Measurements from ENCODE around the gene CPA3. TPM values are rescaled to one million over a fixed set of nuclear protein-coding genes. Genes with fewer than 3 reads are reported as not detected.

CPA3 gene
- polyA plus RNA-seq, 2 donors, result 0.28 to 2.3 TPM

DNA sequence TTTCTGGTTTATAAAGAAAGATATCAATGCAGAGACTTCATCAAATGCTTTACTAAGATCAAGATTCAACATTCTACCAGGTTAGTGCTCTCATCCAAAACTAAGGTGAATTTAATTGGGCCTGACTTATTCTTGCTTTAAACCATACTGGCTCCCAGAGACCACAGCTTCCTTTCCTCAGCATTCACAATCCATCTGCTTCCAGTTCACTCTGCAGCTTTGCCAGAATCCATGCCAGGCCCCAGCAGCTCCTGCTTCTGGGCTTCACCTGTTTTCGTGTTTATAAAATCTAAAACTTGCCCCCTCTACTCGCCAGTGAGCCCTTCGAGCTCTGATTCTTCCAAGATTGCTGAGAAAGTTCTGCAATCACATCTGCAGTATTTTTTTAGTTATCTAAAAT lies 35.2 kb upstream of the CPA3 start:
- Histone ChIP-seq H3K4me3 (ENCODE audit: low read depth in 1 of 2, low read length in 2 of 2) (no peak overlapping the region), H3K27me3 (ENCODE audit: control insufficient read depth in 1 of 2, insufficient read depth in 2 of 2, low read length in 2 of 2) (no peaks in the 10 kb centered on the region), H3K36me3 (ENCODE audit: control insufficient read depth in 2 of 2, insufficient read depth in 2 of 2, low read length in 1 of 2) (no peaks in the 10 kb centered on the region), H3K4me1 (ENCODE audit: control insufficient read depth in 2 of 2, insufficient read depth in 2 of 2, low read length in 1 of 2) (no peaks in the 10 kb centered on the region), H3K9me3 (ENCODE audit: control insufficient read depth in 2 of 2, insufficient read depth in 1 of 2, low read depth in 1 of 2, low read length in 1 of 2) (no peaks in the 10 kb centered on the region), H3K27ac (ENCODE audit: low read depth in 2 of 2, low read length in 1 of 2) (no peak overlapping the region)
- 80 to 83% methylated on average over 3 of the region's 3 CpGs for WGBS, 2 donors

DNA sequence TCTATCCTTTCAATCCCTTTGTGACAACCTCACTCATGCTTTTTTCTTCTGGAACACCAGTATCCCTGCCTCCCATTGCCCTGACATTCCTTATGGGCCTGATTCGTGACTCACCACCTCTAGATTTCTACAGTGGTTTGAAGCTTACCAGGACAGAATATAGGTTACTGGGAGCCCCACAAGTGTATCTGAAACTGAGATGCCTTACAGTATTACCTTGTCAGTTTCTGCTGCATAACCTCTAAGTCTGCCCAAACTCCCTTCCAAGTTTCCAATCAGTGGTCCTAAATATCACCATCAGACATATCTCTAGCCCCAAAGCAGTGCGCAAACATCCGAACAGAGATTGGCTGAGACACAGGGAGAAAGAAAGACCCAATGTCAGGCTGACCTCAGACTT lies 31.9 kb upstream of the CPA3 start:
- 82 to 86% methylated on average over 3 of the region's 3 CpGs for WGBS, 2 donors
- H3K4me1 ChIP-seq (ENCODE audit: control insufficient read depth in 2 of 2, insufficient read depth in 2 of 2, low read length in 1 of 2), result no peaks in the 10 kb centered on the region
- no peaks in the 10 kb centered on the region for H3K36me3 ChIP-seq (ENCODE audit: control insufficient read depth in 2 of 2, insufficient read depth in 2 of 2, low read length in 1 of 2)
- no peak overlapping the region for H3K4me3 ChIP-seq (ENCODE audit: low read depth in 1 of 2, low read length in 2 of 2)
- H3K27ac ChIP-seq (ENCODE audit: low read depth in 2 of 2, low read length in 1 of 2), result no peak overlapping the region
- no peaks in the 10 kb centered on the region for H3K9me3 ChIP-seq (ENCODE audit: control insufficient read depth in 2 of 2, insufficient read depth in 1 of 2, low read depth in 1 of 2, low read length in 1 of 2)
- H3K27me3 ChIP-seq (ENCODE audit: control insufficient read depth in 1 of 2, insufficient read depth in 2 of 2, low read length in 2 of 2), result no peaks in the 10 kb centered on the region

DNA sequence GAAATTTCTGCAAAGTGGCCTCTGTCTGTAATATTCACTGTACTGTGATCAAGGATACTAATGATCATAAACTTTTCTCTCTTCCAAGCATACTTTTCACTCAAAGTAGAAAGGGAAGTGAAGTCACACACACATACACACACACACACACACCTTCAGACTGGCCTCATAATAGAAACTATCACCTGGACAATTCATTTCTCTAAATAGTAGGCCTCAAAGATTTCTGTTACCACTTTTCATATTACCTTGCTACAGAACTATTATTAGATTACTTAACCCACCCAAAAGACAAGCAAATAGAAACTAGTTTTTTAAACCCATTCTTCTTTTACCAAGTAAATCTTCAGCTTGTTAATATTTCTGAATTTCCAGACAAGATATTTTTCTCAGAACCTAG lies 25.3 kb upstream of the CPA3 start:
- Histone ChIP-seq H3K9me3 (ENCODE audit: control insufficient read depth in 2 of 2, insufficient read depth in 1 of 2, low read depth in 1 of 2, low read length in 1 of 2) (no peaks in the 10 kb centered on the region), H3K27me3 (ENCODE audit: control insufficient read depth in 1 of 2, insufficient read depth in 2 of 2, low read length in 2 of 2) (no peaks in the 10 kb centered on the region), H3K36me3 (ENCODE audit: control insufficient read depth in 2 of 2, insufficient read depth in 2 of 2, low read length in 1 of 2) (no peaks in the 10 kb centered on the region), H3K27ac (ENCODE audit: low read depth in 2 of 2, low read length in 1 of 2) (no peak overlapping the region), H3K4me1 (ENCODE audit: control insufficient read depth in 2 of 2, insufficient read depth in 2 of 2, low read length in 1 of 2) (no peaks in the 10 kb centered on the region), H3K4me3 (ENCODE audit: low read depth in 1 of 2, low read length in 2 of 2) (no peak overlapping the region)

DNA sequence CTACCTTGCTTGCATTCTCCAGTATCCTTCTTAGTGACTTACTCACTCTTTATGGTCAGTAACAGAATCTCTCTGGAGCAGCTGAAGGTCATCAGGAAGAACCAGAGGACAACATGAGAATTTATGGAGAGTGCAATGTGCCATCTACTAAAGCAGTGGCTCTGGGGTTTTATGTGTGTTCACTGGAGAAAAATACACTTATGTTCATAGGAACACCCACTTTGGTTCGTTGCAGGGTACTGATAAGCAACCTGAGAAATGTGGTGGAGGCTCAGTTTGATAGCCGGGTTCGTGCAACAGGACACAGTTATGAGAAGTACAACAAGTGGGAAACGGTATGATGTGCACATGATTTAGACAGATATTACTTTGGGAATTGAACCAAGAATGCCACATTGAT lies 24.6 kb upstream of the CPA3 start:
- H3K27ac ChIP-seq (ENCODE audit: low read depth in 2 of 2, low read length in 1 of 2), result no peak overlapping the region
- H3K4me1 ChIP-seq (ENCODE audit: control insufficient read depth in 2 of 2, insufficient read depth in 2 of 2, low read length in 1 of 2), result no peaks in the 10 kb centered on the region
- no peaks in the 10 kb centered on the region for H3K36me3 ChIP-seq (ENCODE audit: control insufficient read depth in 2 of 2, insufficient read depth in 2 of 2, low read length in 1 of 2)
- WGBS, 2 donors, result 73 to 80% methylated on average over 4 of the region's 4 CpGs
- H3K27me3 ChIP-seq (ENCODE audit: control insufficient read depth in 1 of 2, insufficient read depth in 2 of 2, low read length in 2 of 2), result no peaks in the 10 kb centered on the region
- H3K4me3 ChIP-seq (ENCODE audit: low read depth in 1 of 2, low read length in 2 of 2), result no peak overlapping the region
- H3K9me3 ChIP-seq (ENCODE audit: control insufficient read depth in 2 of 2, insufficient read depth in 1 of 2, low read depth in 1 of 2, low read length in 1 of 2), result no peaks in the 10 kb centered on the region

DNA sequence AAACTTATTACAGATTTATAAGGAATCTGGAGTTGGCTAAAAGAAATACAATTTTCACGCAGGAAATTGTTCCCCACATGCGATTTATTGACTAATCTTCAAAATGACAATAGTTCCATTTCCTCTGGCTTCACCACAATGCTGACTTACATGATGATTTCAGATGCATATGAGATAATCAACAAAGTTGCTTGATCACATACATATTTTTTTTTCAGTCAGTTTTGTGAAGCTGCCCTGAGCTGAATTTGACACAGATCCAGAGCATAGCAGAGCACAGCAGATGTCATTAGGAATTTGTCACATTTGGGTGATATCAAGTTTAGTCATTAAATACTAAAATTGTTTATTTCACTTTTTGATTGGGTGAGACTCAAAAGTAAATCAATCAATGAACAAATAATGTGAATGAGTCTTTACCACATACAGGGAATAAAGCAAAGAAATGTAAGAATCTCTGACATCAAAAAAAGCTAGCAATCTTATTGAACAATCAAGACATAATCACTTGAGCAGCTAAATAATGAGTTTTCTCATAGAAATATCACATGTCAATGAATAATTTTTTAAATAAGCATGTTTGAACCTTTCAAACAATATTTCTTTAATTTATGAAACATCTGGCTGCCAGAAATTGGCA lies 19.2 kb upstream of the CPA3 start:
- H3K4me3 ChIP-seq (ENCODE audit: low read depth in 1 of 2, low read length in 2 of 2), result no peak overlapping the region
- no peaks in the 10 kb centered on the region for H3K4me1 ChIP-seq (ENCODE audit: control insufficient read depth in 2 of 2, insufficient read depth in 2 of 2, low read length in 1 of 2)
- H3K27me3 ChIP-seq (ENCODE audit: control insufficient read depth in 1 of 2, insufficient read depth in 2 of 2, low read length in 2 of 2), result no peaks in the 10 kb centered on the region
- WGBS, 2 donors, result 69 to 81% methylated on average over 2 of the region's 2 CpGs
- H3K27ac ChIP-seq (ENCODE audit: low read depth in 2 of 2, low read length in 1 of 2), result no peak overlapping the region
- no peaks in the 10 kb centered on the region for H3K36me3 ChIP-seq (ENCODE audit: control insufficient read depth in 2 of 2, insufficient read depth in 2 of 2, low read length in 1 of 2)
- no peaks in the 10 kb centered on the region for H3K9me3 ChIP-seq (ENCODE audit: control insufficient read depth in 2 of 2, insufficient read depth in 1 of 2, low read depth in 1 of 2, low read length in 1 of 2)

DNA sequence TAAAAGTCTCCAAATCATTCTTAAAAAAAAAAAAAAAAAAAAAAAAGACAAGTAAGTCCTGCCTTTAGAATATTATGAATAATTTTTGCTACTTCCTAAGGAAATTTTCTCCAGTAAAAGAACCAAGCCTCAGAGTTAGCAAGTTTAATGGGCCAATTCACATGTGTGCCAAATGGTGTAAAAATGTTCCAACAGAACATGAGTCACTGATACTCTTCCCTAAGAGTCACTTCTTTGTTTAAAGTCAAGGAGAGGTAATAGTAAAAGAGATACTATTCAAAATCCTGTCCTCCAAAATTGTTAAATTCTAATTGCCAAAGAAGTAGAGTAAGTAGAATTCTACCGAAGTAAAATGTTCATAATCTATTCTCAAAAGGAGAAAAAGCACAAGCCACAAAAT lies 17.7 kb upstream of the CPA3 start:
- Histone ChIP-seq H3K4me3 (ENCODE audit: low read depth in 1 of 2, low read length in 2 of 2) (no peak overlapping the region), H3K9me3 (ENCODE audit: control insufficient read depth in 2 of 2, insufficient read depth in 1 of 2, low read depth in 1 of 2, low read length in 1 of 2) (no peaks in the 10 kb centered on the region), H3K36me3 (ENCODE audit: control insufficient read depth in 2 of 2, insufficient read depth in 2 of 2, low read length in 1 of 2) (no peaks in the 10 kb centered on the region), H3K4me1 (ENCODE audit: control insufficient read depth in 2 of 2, insufficient read depth in 2 of 2, low read length in 1 of 2) (no peaks in the 10 kb centered on the region), H3K27ac (ENCODE audit: low read depth in 2 of 2, low read length in 1 of 2) (no peak overlapping the region), H3K27me3 (ENCODE audit: control insufficient read depth in 1 of 2, insufficient read depth in 2 of 2, low read length in 2 of 2) (no peaks in the 10 kb centered on the region)
- 53 to 58% methylated on average over 1 of the region's 1 CpG for WGBS, 2 donors

DNA sequence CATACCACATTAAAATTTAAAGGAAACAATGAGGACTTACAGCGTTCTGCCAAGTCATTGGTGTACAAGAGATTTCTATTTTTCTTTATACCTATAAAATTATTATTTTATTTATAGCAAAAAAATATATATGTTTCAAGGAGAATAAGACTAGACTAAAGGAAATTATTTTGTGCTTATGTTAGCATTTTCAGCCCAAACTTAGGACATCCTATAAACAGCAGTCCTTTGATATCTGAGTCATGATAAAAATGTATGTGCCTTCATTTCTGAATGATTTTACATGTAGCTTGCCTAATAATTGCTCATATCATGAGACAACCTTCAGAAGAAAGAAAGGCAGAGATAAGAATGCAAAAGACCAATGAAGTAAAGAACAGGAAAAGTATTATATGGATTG lies 16.7 kb upstream of the CPA3 start:
- Histone ChIP-seq H3K4me1 (ENCODE audit: control insufficient read depth in 2 of 2, insufficient read depth in 2 of 2, low read length in 1 of 2) (no peaks in the 10 kb centered on the region), H3K27me3 (ENCODE audit: control insufficient read depth in 1 of 2, insufficient read depth in 2 of 2, low read length in 2 of 2) (no peaks in the 10 kb centered on the region), H3K36me3 (ENCODE audit: control insufficient read depth in 2 of 2, insufficient read depth in 2 of 2, low read length in 1 of 2) (no peaks in the 10 kb centered on the region), H3K27ac (ENCODE audit: low read depth in 2 of 2, low read length in 1 of 2) (no peak overlapping the region), H3K9me3 (ENCODE audit: control insufficient read depth in 2 of 2, insufficient read depth in 1 of 2, low read depth in 1 of 2, low read length in 1 of 2) (no peaks in the 10 kb centered on the region), H3K4me3 (ENCODE audit: low read depth in 1 of 2, low read length in 2 of 2) (no peak overlapping the region)
- 79 to 81% methylated on average over 1 of the region's 1 CpG for WGBS, 2 donors

DNA sequence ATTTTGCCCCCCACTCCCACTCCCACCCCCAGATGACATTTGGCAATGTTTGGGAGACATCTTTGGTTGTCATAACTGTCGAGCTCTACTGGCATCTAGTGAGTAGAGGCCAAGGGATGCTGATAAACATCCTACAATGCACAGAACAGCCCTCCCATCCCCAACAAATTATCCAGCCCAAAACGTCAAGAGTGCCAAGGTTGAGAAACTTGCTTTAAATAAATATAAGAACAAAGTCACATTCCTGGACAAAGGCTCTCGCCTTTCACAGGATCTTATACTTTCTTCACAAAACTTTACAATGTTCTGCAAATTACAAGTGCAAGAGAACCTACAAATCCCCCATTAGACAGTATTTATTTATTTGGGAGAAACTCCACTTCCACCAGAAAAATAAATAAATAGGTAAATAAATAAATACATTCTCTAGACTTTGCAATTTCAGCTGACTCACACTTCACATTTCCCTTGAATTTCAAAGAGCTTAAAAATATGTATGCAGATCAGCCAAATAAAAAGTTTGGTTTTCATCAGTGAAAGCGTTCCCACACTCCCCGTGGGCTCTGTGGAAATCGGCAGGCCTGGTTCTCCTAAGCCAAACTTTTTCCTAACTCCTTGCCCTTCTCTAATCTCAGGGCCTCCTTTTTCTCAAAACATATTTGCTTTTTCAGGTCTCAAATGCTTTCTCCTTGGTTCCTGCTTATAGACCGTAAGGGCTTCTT lies 12.7 kb upstream of the CPA3 start:
- H3K9me3 ChIP-seq (ENCODE audit: control insufficient read depth in 2 of 2, insufficient read depth in 1 of 2, low read depth in 1 of 2, low read length in 1 of 2), result no peaks in the 10 kb centered on the region
- no peaks in the 10 kb centered on the region for H3K27me3 ChIP-seq (ENCODE audit: control insufficient read depth in 1 of 2, insufficient read depth in 2 of 2, low read length in 2 of 2)
- H3K36me3 ChIP-seq (ENCODE audit: control insufficient read depth in 2 of 2, insufficient read depth in 2 of 2, low read length in 1 of 2), result no peaks in the 10 kb centered on the region
- 63 to 69% methylated on average over 7 of the region's 7 CpGs for WGBS, 2 donors
- H3K4me3 ChIP-seq (ENCODE audit: low read depth in 1 of 2, low read length in 2 of 2), result no peak overlapping the region
- H3K4me1 ChIP-seq (ENCODE audit: control insufficient read depth in 2 of 2, insufficient read depth in 2 of 2, low read length in 1 of 2), result no peaks in the 10 kb centered on the region
- no peak overlapping the region for H3K27ac ChIP-seq (ENCODE audit: low read depth in 2 of 2, low read length in 1 of 2)

DNA sequence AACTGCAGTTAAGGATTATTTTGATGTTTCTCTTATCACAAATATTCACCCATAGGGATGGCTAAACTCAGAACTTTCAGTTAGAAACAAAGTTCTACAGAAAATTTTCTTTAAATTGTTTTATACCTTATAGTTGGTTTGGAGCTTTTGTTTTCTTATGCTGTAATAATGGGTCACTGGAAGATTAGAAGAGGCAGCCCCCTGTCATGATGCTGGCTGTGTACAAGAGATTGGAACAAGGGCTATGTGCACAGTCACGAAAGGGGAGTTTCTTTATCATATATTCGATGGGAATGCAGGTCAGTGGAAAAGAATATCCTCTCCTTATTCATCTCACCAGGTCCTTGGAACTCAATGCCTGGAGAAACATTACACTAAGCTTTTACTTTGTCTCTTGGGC lies 12.0 kb upstream of the CPA3 start:
- H3K9me3 ChIP-seq (ENCODE audit: control insufficient read depth in 2 of 2, insufficient read depth in 1 of 2, low read depth in 1 of 2, low read length in 1 of 2), result no peaks in the 10 kb centered on the region
- 76 to 81% methylated on average over 2 of the region's 2 CpGs for WGBS, 2 donors
- no peaks in the 10 kb centered on the region for H3K4me1 ChIP-seq (ENCODE audit: control insufficient read depth in 2 of 2, insufficient read depth in 2 of 2, low read length in 1 of 2)
- no peak overlapping the region for H3K4me3 ChIP-seq (ENCODE audit: low read depth in 1 of 2, low read length in 2 of 2)
- H3K36me3 ChIP-seq (ENCODE audit: control insufficient read depth in 2 of 2, insufficient read depth in 2 of 2, low read length in 1 of 2), result no peaks in the 10 kb centered on the region
- no peaks in the 10 kb centered on the region for H3K27me3 ChIP-seq (ENCODE audit: control insufficient read depth in 1 of 2, insufficient read depth in 2 of 2, low read length in 2 of 2)
- no peak overlapping the region for H3K27ac ChIP-seq (ENCODE audit: low read depth in 2 of 2, low read length in 1 of 2)

DNA sequence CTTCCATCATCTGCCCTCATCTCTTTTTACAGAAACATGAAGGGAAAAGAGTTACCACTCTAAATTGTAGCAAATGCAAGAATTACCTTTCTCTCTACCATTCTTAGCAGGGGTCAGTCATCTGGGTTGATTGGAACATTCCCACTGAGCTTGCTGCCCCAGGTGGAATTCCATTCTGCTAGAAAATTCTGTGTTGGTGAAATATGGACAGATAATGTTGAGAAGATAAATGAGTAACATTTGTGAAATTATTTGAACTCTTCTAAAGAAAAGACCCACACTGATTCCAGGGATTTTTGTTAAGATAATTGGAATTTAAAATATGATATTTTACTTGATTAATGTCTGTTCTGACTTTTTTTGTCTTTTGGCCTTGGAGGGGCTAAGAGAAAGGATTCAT lies 11.0 kb upstream of the CPA3 start:
- no peaks in the 10 kb centered on the region for H3K9me3 ChIP-seq (ENCODE audit: control insufficient read depth in 2 of 2, insufficient read depth in 1 of 2, low read depth in 1 of 2, low read length in 1 of 2)
- H3K27me3 ChIP-seq (ENCODE audit: control insufficient read depth in 1 of 2, insufficient read depth in 2 of 2, low read length in 2 of 2), result no peaks in the 10 kb centered on the region
- no peak overlapping the region for H3K4me3 ChIP-seq (ENCODE audit: low read depth in 1 of 2, low read length in 2 of 2)
- no peak overlapping the region for H3K27ac ChIP-seq (ENCODE audit: low read depth in 2 of 2, low read length in 1 of 2)
- H3K36me3 ChIP-seq (ENCODE audit: control insufficient read depth in 2 of 2, insufficient read depth in 2 of 2, low read length in 1 of 2), result no peaks in the 10 kb centered on the region
- no peaks in the 10 kb centered on the region for H3K4me1 ChIP-seq (ENCODE audit: control insufficient read depth in 2 of 2, insufficient read depth in 2 of 2, low read length in 1 of 2)

Measured in esophagus (tissue), 2 donors.